Ascending aorta (tissue), 2 donors: ENCODE data around the gene AGO1. TPM values are rescaled to one million over a fixed set of nuclear protein-coding genes. Genes with fewer than 3 reads are reported as not detected.

Experiments
- DNase-seq, 2 donors: peaks; one replicate each; pipeline ENCODE4 v3.0.0-alpha.2; 2019; ENCODE audit warnings: low spot score in 2 of 2
- H3K27ac ChIP-seq, 2 donors: fragments of 200-600 bp; sonication (generic); one replicate each; pipeline ENCODE4 v1.5.1; 2016 to 2017; ENCODE audit warnings: mild to moderate bottlenecking in 1 of 2
- H3K27me3 ChIP-seq: fragments of 200-600 bp; sonication (generic); one replicate; pipeline ENCODE4 v1.5.1; 2017
- H3K36me3 ChIP-seq, 2 donors: fragments of 200-600 bp; sonication (generic); one replicate each; pipeline ENCODE4 v1.5.1; 2016
- H3K4me1 ChIP-seq, 2 donors: fragments of 200-600 bp; sonication (generic); one replicate each; pipeline ENCODE4 v1.5.1; 2016 to 2017; ENCODE audit warnings: mild to moderate bottlenecking in 1 of 2
- H3K4me3 ChIP-seq, 2 donors: fragments of 200-600 bp; sonication (generic); one replicate each; pipeline ENCODE4 v1.5.1; 2016 to 2017; ENCODE audit warnings: mild to moderate bottlenecking in 1 of 2
- H3K9me3 ChIP-seq, 2 donors: fragments of 200-600 bp; sonication (generic); one replicate each; pipeline ENCODE4 v1.5.1; 2016
- CTCF ChIP-seq, 3 experiments: fragments of 200-600 bp in 2 of 3; fragments of 450-650 bp in 1 of 3; sonication (generic) in 2 of 3; IDR thresholded peaks; one replicate each; pipeline ENCODE4 v1.5.1; 2016 to 2019; ENCODE audit warnings: antibody characterized with exemption in 3 of 3, mild to moderate bottlenecking in 1 of 3, moderate library complexity in 1 of 3
- intact Hi-C: fragments of 100-400 bp; cut with DNase I; formaldehyde crosslinking; loops from one replicate; pipeline ENCODE4 v1.15.1; 2023
- total RNA-seq: library from RNA; depleted of rRNA; stranded (reverse); fragments of >200 nt; gene quantifications from one replicate; pipeline ENCODE4 v1.1.0, GENCODE V29; 2016

AGO1 gene
- total RNA-seq, 1 donor from 2014 or later, result 24.2 TPM

- no peaks in the 10 kb centered on the region for H3K27me3 ChIP-seq
- no peak for TF ChIP-seq CTCF (IDR thresholded peaks at IDR 0.05)
- no peak overlapping the region for H3K4me3 ChIP-seq
- intact Hi-C loops, result loop anchor here (10.0 kb wide), 1 partner anchor 149 kb away; the partner anchor contains the start of genes ADPRS and TEKT2
- peaks cover 0 to 12% of the 10 kb centered on the region in 2 donors for H3K4me1 ChIP-seq
- no peaks in the 10 kb centered on the region for H3K36me3 ChIP-seq
- H3K9me3 ChIP-seq, result no peaks in the 10 kb centered on the region
- no peak overlapping the region for H3K27ac ChIP-seq
- DNase-seq, result no peak
Measured at GRCh38 chr1:35935442-35936388, 52.7 kb downstream of the AGO1 start.

DNA sequence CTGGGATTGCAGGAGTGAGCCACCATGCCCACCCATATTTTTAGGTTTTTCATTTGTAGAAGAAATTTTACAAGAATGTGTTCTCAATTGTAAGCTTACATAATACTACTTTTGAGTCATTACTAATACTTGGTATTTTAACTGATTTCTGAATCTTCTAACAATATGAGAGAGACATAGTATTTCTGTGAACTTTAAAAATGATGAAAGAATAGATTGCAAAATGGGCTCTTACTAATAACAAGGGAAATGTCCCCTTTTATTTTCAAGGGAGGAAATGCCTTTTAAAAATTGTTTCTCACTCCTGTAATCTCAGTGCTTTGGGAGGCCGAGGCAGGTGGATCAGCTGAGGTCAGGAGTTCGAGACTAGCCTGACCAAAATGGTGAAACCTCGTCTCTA, 53.8 kb downstream of the AGO1 start:
- Histone ChIP-seq H3K27ac (no peak overlapping the region), H3K36me3 (no peaks in the 10 kb centered on the region), H3K4me3 (no peak overlapping the region), H3K27me3 (no peaks in the 10 kb centered on the region), H3K9me3 (no peaks in the 10 kb centered on the region), H3K4me1 (peaks cover 0 to 11% of the 10 kb centered on the region in 2 donors)
- intact Hi-C loops, result loop anchor here (10.0 kb wide), 1 partner anchor 148 kb away; the partner anchor contains the start of genes ADPRS and TEKT2
- TF ChIP-seq CTCF (IDR thresholded peaks at IDR 0.05), result no peak
- DNase-seq, result no peak

DNA sequence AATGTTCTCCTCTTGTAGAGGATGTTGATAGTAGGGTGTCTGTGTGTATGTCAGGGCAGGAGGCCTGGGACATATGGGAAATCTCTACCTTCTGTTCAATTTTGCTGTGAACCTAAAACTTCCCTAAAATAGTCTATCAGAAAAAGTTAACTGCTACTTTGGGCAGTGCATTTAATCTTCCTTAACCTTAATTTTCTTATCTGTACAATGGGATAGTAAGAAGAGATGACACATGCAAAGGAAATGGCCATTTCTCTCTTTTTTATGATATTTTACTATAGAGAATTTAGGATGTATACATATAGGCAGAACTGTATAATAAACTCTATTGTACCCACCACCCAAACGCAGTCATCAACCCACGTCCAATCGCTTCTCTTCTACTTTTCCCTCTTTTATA, 56.5 kb downstream of the AGO1 start:
- Histone ChIP-seq H3K4me1 (peaks cover 0 to 17% of the 10 kb centered on the region in 2 donors), H3K4me3 (no peak overlapping the region), H3K9me3 (no peaks in the 10 kb centered on the region), H3K27ac (no peak overlapping the region), H3K27me3 (no peaks in the 10 kb centered on the region), H3K36me3 (no peaks in the 10 kb centered on the region)
- no peak for TF ChIP-seq CTCF (IDR thresholded peaks at IDR 0.05)
- DNase-seq, result no peak
- intact Hi-C loops, result loop anchor here (10.0 kb wide), 1 partner anchor 145 kb away; the partner anchor contains the start of genes ADPRS and TEKT2

GRCh38 chr1:35945327-35945726, 62.3 kb downstream of the AGO1 start:
- TF ChIP-seq CTCF (IDR thresholded peaks at IDR 0.05), result no peak
- Histone ChIP-seq H3K36me3 (peaks cover 0 to 4% of the 10 kb centered on the region in 2 donors), H3K4me3 (no peak overlapping the region), H3K27ac (no peak overlapping the region), H3K9me3 (no peaks in the 10 kb centered on the region), H3K4me1 (peaks cover 0 to 14% of the 10 kb centered on the region in 2 donors), H3K27me3 (no peaks in the 10 kb centered on the region)
- intact Hi-C loops, result no loop called here
- DNase-seq, result no peak

DNA sequence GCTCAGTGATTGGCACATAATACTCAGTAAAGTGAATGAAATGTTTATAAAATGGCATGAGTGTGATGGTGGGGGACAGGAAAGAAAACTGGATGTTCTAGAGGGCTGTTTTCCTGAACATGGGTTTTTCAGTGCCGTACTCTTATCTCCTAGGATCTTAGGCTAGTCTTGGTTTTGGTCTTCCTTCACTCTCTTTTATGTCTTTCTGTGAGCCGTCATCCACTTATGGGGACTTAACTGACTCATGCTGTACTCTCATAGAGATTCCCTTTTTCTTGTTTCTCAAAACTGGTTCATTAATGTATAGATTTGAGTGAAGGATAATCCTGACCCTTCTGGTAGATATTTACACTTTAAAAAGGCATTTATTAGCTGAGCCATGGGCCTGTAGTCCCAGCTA, 64.5 kb downstream of the AGO1 start:
- intact Hi-C loops, result no loop called here

More for the DNA sequence above, 64.5 kb downstream of the AGO1 start:
- Histone ChIP-seq H3K9me3 (no peaks in the 10 kb centered on the region), H3K4me1 (peaks cover 0 to 9% of the 10 kb centered on the region in 2 donors), H3K27ac (no peak overlapping the region), H3K27me3 (no peaks in the 10 kb centered on the region), H3K36me3 (peaks cover 0 to 4% of the 10 kb centered on the region in 2 donors), H3K4me3 (no peak overlapping the region)
- no peak for DNase-seq
- TF ChIP-seq CTCF (IDR thresholded peaks at IDR 0.05), result no peak
